ENCODE results near the gene SPECC1L.
A peak's percentile ranks its signal among the peaks of the same experiment; 100 is the strongest.

Gene SPECC1L

DNA sequence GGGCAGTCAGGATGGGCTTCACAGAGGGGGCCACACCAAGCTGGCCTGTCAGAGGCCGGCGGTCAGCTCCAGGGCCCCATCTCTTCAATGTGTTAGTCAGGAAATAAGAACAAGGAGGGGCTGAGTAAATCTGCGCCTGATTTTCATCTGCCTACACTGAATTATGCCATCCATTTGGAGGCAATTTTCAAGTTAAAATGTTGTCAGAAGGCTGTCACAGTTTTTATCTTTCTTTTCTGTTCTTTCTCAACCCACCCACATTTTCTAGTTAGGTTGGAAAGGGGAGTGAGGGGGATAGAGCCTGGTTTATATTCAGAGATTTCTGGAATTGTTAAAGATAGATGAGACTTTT lies 175.6 kb downstream of the SPECC1L start:
- no peak for DNase-seq

DNA sequence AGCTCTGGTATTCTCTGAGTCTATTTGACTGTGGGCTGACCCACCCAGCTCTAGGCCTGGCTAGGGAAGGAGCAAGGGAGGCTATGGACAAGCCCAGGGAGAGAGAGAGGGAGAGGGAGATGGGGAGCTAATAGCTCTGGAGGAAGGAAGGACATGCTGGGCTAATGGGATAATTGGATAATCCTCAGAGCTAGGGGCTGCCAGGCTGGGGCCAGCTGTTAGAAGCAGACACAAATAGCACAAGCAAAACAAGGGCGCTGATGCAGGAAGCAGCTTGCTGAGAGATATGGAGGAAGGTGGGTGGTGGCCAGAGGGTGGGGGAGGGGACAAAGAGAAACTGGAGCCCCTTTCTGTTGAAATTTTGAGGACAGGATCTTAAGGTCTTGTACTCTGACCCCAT lies 180.0 kb downstream of the SPECC1L start:
- DNase-seq, result peak in 2 of 3 experiments; percentile 54 to 91

DNA sequence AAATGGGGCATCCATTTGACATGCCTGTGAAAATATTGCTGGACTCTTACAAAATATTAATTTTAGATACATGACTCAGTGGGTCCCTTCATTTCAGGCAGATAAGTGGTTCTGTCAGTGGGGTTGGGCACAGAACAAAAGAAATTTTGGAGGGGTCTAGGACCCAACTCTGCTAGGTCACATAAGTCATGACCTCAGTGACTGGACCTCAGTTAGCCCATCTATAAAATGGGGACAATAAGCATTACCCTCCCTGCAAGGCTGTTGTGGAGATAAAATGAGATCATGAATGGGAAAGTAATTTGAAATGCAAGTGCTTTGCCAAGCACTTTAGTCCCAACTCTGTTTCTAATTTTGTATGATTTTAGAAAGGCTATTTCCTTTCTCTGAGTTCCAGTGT lies 180.5 kb downstream of the SPECC1L start:
- DNase-seq, result no peak

DNA sequence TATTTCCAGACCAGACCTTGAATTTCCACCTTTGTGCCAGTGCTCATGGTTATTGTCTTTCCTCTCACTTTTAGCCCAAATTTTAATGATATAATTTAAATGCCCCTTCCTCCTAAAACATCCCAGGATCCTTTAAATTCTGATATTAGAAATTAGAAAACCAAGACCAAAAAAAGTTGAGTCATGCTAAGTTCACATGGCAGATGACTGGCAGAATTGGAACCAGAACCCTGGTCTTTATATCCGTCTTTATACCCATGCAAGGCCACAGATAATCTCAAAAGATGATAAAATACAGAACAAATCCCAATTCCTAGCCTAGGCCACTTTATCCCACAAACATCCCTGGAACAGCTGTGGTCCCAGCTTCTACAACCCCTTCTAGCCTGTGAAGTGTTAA lies 183.2 kb downstream of the SPECC1L start:
- no peak for DNase-seq

DNA sequence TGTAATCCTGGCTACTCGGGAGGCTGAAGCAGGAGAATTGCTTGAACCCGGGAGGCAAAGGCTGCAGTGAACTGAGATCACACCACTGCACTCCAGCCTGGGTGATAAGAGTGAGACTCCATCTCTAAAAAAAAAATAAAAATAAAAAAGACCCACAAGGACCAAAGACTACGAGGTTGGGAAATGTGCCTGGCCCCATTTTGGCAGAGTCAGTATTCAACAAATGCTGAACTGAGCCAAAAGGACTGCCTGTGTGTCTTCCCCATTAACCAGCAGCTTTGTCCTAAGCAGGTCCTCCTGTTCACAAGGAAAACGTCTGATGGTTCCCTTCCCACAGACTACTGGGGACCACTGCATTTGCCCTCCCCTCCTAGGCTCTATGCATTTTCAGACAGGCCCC lies 184.4 kb downstream of the SPECC1L start:
- DNase-seq, result no peak

DNA sequence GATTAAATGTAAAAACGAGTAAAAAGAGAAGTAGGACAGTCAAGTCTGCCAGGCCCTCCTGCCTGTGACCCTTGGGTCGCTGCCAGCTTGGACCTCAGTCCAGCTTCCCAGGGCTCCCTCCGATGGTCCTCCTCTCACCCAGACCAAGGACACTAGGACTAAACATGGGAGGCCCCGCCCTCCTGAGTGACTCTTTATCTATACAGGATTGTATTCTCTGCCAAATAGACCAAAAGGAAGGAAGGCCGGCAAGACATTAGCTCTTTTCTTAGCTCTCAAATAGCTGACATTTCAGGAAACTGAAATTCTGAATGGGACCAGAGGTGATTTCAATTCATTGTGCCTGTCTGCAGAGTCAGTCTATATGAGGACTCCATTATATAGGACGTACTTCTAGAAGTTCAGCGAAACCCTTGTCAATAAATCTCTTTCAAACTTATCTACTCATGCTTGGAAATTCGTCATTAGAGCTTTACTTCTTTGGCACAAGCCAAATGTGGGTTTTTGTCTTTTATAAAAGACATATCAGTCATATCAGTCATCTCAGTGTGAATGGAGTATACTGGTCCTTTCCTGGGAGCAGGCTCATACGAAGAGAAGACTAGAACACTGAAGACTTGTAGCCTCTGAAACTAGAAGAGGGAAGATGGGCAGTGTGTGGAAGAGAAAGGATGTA lies 185.3 kb downstream of the SPECC1L start:
- DNase-seq, result no peak

DNA sequence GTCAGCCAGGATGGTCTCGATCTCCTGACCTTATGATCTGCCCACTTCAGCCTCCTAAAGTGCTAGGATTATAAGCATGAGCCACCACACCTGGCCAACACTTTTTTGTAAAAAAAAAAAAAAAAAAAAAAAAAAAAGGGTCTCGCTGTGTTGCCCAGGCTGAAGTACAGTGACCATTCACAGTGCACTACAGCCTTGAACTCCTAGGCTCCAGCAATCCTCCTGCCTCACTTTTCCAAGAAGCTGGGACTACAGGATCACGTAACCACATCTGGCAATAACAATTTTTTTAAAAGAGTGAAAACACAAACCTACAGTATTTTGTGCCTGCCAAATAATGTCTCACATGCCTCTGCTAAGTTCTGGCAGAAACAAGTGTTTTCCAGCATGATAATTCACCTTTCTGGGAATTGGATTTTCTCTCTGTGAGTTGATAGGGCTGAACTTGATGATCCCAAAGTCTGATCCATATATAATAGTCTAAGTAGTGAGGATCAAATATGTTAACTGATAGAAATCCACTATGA lies 187.3 kb downstream of the SPECC1L start:
- no peak for DNase-seq

DNA sequence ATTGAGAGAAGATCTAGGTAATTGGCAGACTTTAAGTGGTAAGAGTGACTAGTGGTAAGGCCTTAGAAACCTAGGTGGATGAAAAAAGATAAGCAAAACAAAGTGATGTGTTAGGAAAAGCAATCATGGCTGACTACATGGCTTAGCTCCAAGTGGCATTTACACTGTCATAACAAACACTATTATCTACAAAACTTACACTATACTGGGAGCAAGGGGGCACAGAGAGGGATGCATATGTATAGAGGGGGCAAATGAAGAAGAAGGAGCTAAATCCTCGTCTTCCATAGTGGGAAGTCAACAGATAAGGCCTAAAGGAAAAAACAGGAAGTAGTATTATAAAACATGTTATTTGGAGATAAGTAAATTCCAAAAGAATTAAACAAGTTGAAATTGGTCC lies 189.3 kb downstream of the SPECC1L start:
- no peak for DNase-seq

DNA sequence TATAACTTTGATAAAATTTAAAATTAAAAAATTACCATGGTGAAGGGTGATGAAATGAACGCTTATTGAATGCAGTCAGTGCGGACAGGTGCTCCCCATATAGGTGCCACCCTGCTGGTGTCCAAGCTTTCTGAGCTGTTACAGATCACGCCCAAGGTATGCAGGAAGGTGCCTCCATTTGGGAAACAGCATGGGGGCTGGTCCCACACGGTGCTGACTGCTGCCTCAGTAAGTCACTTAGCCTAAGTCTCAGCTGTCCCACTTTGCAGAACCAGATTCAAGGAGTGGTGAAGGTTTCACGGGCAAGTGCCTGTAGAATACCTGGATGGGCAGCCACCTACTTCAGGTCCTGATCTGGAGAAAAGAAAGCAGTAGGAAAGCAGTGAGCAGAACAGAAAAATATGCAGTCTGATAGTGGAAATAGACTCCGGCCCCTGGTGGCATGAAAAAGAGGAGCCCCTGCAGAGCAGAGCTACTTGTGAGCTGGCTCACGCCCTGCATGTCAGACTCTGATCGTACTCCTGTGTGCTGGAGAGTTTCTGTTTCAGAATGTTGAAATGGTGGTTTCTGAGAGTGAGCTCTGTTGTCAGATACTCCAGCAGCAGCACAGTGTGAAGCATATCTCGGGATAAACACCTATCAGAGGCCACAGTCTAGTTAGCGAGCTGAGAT lies 189.9 kb downstream of the SPECC1L start:
- DNase-seq, result no peak

DNA sequence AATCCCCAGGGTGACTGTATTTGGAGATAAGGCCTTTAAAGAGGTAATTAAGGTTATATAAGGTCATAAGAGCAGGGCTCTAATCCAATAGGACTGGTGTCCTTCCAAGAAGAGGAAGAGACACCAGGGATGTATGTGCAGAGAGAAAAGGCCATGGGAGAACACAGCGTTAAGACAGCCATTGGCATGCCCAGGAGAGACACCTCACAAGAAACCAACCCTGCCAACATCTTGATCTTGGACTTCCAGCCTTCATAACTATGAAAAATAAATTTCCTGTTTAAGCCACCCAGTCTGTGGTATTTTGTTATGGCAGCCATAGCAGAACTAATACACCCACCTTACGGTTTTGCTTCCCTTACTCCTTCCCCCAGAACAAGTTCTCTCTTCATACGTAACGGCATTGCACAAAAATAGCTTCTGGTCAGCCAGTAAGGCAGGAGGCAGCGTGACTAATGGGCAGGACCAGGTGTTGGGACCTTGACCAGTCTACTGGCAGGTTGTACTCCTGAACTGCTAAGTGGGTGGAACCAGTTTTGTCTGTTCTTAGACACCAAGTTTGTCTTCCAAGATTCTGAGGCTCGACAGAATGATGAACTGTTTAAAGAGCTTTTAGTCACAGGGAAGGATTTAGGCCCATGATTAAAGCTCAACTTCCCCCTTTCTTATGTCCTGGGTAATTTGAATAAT lies 192.6 kb downstream of the SPECC1L start:
- DNase-seq, result no peak

DNA sequence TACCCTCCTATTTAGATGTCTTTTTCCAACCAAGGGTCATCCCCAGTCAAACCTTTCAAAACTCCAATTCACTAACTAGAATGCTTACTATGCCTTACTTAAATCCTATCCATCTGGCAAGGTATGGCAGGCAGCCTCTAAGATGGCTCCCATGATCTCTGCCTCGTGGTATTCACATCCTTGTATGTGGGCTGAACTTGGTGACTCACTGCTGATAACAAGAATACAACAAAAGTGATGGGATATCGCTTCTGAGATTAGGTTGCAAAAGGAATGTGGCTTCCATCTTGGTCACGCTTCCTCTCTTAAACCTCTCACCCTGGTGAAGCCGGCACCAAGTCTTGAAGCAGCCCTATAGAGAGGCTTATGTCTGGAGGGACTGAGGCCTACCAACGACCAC lies 194.9 kb downstream of the SPECC1L start:
- no peak for DNase-seq

DNA sequence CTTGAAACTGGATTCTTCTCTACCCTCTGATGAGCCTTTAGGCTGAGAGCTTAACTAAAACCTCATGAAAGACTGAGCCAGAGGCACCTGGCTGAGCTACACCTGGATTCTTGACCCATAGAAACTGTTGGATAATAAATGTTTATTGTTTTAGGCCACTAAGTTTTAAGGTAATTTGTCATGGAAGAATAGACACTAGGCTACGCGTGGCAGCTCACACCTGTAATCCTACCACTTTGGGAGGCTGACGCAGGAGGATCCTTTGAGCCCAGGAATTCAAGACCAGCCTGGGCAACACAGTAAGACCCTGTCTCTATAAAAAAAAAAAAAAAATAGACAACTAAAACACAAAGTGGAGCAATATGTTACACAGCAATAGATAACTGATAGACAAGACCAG lies 195.3 kb downstream of the SPECC1L start:
- DNase-seq, result no peak

DNA sequence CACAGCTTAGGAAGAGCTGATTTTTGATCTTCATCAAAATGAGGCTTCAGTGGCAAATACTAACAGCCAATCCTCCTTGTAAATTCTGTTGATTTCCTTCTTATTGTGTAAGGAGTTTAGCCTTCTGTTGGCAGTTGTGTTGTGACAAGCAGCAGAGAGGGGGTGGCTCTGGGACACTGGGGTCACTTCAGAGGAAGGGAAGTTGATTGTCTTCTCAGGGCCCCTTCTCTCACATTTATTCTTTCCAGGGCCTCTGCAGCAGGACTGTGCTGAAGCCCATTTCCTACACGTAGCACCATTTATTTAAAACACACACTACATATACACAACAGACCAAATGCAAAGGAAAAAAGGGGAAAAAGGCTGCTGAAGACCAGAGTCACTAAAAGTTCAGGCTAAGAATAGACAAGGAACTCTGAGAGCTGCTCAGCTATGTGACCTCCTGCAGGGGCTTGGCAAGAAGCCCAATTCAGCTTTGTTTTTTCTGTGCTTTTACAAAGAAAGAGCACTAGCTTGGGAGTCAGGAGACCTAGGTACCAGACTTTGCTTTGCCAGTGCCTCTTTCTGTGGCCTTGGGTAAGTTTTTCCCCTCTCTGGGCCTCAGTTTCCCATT lies 196.2 kb downstream of the SPECC1L start:
- no peak for DNase-seq

DNA sequence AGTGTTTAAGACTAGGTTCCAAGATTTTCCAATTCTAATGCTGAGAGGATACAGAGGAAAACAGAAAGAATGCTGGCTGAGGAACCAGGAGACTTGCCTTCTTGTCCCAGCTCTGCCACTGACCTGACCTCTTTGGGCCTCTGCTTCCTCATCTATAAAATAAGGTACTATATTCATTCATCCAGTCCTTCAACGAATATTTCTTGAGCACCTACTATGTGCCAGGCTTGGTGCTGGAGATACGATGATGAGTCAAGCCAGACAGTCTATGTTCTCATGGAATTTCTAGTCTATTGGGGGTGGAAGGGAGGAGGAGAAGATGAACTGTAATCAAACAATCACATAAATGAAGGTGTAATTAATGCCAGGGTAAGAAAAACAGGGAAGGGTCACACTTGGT lies 196.7 kb downstream of the SPECC1L start:
- no peak for DNase-seq
